Measurements from ENCODE around the gene GRIN2C.

The GRIN2C gene

DNA sequence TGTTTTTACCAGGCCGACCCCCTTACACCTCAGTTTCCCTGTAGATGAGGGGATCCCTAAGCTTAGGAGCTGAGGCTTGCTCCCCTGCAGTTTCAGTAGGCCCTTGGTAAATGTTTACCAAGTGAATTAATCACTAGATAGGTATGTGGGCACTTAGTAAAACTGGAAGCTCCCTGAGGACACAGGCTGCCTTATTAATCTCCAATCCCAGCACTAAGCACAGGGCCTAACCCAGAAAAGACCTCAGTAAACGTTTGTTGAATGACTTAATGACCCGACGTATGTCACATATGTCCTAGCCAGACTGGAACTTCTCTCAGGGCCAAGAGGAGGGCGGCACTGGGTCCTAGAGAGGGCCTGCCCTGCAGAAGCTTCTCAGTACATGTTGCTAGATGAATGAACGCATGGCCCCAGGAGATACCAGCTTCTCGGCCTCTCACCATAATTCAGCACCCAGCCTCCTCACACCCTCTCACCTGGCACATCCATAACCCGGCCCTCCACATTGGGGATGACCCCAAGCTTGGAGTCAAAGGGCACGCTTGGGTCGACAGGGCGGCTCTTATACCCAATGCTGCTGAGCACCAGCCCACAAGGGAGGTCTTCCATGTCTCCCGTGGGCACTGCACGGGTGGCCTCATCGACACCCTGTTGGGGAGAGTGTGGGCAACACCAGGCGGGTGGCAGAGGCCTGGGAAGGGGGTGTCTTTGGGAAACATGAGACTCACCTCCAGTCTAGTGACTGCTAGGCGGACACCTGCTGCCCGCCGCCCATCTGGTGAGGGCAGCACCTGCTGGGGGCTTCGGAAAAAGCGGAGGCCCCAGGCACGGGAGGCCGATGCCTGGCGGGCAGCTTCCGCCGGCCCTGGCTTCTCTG lies 4.0 kb upstream of the GRIN2C start:
- no peak for DNase-seq

- no peak for DNase-seq
Observed at GRCh38 chr17:74862919-74863318, 3.2 kb upstream of the GRIN2C start.

DNA sequence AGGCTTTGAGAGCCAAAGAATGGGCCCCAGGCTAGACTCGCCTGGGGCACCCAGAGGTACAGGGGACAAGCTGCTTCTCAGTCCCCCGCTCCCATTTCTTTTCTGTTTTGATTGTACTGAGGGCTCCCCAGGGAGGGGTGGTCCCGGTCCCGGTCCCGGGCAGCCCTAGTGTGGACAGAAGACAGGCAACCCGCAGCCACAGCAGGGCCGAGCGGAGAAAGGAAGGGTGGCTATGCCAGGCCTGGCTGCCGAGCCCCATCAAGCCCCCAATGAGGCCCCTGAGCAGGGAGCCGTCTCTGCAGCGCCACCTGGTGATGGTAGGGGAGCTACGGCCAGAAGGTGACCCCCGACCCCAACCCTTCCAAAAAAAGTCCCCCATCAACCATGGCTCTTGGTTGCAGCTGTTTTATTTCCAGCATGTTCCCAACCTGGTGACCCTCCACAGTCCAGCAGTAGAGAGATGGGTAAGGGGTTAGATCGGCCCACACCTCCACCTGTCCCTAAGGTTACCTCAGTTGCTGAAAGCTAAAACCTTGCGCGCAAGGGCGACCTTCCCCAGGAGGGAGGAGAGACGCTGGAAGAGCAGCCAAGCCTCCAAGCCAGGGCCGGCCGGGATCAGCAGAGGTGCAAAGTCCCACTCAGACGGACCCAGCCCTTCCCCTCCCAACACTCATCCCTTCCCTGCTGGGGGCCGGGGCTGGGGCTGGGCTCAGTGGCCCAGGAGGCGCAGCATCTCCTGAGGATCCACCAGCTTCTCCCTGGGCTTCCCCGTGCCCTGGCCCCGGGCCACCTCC lies 2.6 kb upstream of the GRIN2C start:
- DNase-seq: peak; percentile 78 to 82

DNA sequence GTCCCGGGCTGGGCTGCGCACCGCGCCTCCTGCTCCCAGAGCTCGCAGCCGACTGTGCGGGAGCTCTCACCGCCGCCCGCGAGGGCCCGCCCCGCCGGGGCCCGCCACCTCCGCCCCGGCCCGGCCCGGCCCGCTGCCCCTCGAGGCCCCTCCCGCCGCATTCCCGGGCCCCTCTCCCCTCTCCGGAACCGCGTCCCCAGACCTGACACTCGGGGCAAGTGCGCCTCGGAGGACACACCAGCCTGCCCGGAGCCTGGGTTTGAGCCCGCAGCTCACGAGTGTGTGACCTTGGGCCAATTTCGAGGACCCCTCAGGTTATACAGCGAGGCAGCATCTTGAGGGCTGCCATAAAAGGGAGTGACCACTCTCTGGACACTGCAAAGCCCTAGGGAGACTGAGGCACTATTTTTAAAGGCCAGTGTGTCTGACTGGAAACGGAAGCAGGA lies 2.0 kb upstream of the GRIN2C start:
- DNase-seq: peak in 1 of 2 experiments; percentile 7

DNA sequence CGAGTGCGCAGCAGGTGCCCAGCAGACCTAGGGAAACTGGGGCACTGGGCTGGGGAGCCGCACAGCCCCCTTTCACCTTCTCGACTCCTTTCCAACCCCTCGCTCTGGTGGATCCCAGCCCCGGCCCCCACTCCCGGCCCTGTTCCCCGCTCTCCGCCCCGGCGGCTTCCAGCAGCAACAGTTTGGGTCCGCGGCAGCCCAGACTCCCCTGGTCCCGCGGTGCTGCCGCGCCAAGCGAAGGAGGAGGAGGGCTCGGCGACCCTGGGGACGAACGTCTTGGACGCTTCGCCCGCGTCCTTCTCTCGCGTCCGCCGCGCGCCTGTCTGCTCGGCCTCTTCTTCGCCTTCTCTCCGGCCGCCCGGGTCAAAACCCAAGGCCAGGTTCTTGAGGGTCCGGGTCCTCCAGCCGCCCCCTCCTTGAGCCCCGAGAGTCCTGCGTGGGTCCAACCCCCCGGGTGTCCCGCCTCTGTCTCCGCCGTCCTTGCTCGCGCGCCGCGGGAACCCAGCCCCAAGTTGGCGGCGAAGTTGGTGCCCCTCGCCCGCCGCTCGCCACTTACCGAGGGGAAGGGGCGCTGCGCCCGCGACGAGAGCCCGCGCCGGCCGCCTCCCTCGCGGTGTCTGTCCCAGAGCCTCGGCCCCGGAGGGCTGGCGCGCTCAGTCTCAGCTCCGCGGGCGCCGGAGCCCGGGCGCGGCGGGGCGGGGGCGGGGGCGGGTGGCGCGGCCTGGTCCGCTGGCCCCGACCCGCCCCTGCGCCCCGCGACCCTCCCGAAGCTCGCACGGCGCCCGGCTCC lies 1.4 kb upstream of the GRIN2C start:
- DNase-seq: peak in 1 of 2 experiments; percentile 12

DNA sequence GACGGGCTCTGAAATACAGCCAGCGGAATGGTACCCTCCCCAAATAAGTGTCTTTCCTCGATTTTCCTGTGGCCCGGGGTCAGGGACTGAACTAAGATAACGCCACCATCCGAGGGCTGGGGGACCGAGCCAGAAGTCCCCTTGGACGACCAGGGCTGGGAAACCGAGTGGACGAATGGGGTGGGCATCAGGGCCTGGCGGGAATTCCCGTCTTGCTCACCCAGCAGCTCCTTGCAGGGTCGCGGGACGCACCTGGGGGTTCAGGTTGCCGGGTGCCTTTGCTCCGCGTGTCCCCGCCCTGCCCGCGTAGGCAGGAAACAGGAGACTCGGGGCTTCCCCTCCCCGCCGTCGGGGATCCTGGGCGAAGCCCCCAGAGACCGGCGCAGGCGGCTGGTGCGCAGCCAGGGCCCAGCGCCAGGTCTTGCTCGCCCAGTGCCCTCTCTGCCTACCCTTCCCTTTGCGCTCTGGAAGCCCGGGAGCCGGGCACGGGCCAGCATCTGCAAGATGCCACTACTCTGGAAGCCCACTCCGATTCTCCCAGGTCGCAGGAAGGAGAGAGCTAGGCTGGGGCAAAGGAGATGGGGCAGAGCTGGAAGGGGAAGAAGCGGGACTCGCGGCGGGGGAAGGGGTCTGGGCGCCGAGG lies 665 bp upstream of the GRIN2C start:
- no peak for DNase-seq

GRCh38 chr17:74858672-74859458 lies 820 bp downstream of the GRIN2C start:
- DNase-seq: no peak

DNA sequence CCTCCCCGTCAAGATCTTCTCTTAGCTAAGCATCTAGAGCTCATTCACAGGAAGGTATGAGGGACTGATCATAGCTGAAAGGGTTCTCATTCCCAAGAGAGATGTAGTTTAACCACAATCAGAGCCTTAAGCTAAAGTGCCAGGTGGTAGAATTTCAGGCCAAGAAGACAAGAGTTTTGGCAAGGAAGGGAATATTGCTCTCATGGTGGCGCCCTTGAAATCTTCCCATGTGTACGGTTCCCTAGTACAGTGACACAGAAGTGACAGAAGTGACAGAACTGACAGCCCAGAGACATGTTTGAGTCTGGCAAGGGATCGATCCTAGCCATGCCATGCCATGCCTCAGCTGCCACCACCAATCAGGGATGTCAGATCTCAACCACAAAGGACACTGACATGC lies 2.5 kb downstream of the GRIN2C start:
- no peak for DNase-seq

GRCh38 chr17:74856112-74856511 lies 3.6 kb downstream of the GRIN2C start:
- DNase-seq: no peak

DNA sequence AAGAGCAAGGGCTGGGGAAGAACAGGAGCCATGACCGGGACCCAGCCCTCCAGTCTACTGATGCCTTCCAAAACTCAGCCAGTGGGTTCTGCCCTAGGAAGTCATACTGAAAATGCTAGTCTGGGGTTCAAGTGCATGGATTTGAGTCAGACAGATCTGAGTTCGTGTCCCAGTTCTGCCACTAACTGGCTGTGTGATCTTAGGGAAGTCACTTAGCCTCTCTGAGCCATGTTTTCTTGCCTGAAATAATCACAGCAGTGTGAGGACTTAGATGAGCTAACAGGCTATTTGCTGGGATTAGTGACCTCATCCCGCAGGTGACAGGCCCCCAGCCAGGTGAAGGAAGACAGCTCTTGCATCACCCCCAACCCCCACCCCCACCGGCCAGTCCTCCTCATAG lies 4.4 kb downstream of the GRIN2C start:
- DNase-seq: no peak

DNA sequence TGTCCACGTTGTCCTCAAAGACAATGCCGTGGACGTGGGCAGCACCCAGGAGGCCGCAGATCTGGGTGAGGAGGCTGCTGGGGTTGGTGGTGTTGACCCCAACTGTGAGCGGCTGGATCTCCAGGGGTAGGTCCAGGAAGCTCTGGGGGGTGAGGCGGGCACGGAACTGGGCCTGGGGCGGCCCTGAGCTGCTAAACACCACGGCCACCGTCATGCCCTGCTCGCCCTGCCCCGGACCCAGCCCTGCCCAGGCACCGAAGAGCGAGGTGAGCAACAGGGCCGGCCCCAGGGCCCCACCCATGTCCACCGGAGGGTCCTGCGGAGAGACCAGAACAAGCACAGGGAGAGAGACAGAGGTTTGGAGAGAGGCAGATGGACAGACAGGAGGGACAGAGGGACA lies 4.9 kb downstream of the GRIN2C start:
- DNase-seq: no peak

GRCh38 chr17:74853669-74854068 lies 6.0 kb downstream of the GRIN2C start:
- DNase-seq: no peak

DNA sequence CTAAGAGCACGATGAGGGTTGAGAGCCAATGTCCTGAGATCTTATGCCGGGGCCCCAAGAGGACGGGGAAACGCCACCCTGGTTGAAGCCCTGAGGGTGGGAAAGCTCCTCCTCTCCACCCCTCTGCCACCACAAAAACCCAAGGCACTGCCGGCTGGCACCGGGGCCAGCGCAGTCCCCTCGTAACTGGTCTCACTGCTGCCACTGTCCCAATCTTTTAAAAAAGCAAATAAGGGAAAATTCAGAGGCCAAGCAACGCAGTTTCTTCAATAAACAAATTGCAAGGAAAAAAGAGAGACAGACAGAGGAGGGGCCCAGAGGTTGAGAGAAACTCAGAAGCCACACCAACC lies 6.7 kb downstream of the GRIN2C start:
- DNase-seq: no peak

DNA sequence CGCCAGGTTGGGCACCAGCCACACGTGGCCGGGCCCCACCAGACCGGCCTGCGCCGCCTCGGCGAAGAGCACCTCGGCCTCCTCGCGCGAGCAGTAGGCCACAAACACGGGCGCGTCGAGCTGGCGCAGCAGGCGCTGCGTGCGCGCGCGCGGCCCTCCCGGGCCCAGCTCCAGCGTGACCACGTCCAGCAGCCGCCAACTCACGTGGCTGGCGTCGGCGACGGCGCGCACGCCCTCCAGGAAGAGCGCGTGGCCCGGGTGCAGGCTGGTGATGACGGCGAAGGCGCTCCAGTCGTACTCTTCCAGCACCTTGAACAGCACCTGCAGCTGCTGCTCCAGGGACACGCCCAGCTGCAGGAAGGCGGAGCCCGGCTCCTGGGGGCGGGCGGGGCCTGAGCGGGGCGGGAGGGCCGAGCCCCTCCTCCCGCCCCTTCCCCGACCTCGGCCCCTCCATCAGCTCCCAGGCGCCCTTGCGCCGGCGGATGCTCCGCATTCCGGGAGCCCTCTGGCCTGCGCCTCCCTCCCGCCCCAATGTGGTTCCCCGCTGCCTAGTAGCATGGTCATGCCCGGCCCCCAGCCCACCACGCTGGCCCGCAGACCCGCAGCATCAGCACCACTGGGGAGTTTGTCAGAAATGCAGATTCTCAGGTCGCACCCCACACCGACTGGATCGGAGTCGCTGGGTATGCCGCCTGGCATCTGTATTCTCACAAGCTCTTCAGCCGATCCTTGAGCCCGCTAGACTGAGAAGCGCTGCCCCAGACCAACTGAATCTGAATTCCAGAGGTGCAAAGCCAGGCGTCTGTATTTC lies 7.2 kb downstream of the GRIN2C start:
- DNase-seq: peak; percentile 60 to 66

GRCh38 chr17:74851612-74852236 lies 8.0 kb downstream of the GRIN2C start:
- DNase-seq: no peak

GRCh38 chr17:74850914-74851313 lies 8.8 kb downstream of the GRIN2C start:
- DNase-seq: no peak

GRCh38 chr17:74850310-74850709 lies 9.4 kb downstream of the GRIN2C start:
- DNase-seq: no peak

DNA sequence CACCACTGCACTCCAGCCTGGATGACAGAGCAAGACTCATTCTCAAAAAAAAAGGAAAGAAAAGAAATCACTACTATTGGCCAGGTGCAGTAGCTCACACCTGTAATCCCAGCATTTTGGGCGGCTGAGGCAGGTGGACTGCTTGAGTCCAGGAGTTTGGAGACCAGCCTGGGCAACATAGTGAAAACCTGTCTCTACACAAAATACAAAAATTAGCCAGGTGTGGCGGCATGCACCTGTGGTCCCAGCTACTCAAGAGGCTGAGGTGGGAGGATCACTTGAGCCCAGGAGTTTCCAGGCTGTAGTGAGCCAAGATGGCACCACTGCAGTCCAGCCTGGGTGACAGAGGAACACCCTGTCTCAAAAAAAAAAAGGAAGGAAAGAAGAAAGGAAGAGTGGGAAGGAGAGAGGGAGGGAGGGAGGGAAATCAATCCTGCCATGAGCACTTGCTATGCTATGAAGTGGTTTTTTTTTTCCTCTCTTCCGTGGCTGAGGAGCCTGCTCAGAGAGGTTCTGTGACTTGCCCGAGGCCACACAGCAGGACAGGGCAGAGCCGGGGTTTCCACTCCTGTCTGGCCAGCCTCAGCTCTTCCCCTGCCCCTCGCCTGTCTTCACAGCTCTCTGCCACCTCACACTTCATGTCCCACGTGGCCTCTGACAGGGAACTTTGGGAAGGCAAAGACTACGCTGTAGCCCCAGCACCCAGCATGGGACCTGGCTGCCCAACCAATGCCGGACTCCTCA lies 10.9 kb downstream of the GRIN2C start:
- DNase-seq: no peak

DNA sequence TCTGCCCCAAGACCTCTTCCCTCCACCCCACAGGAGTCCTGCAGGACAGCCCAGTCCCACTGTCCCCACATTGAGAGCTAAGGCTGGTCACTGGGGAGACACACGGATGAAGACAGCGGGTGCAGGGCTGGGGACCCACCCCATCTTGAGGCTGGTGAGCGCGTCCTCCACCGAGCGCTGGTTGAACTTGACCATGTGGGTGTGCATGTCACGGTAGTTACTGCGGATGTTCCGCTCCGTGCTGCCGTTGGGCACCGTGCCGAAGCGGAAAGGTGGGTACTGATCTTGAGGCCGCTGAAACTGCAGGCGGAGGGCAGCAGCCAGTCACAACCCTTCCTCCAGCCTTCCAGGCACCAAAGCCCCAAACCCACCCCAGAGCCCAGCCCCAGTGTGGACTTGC lies 13.1 kb downstream of the GRIN2C start:
- DNase-seq: no peak

- no peak for DNase-seq
Observed at GRCh38 chr17:74843352-74843627, 16.4 kb downstream of the GRIN2C start.

Data from activated CD4-positive, alpha-beta T cell treated with anti-CD3 and anti-CD28 coated beads, Interleukin-2, amount 50 U/mL, for 48 hours (primary cell).